Measurements from ENCODE around the gene UXS1.
"Not testable (repeated sequence)": the region's sequence is repeated elsewhere in the genome, so short reads cannot be mapped to it uniquely, and the experiment has no call there.

The UXS1 gene

DNA sequence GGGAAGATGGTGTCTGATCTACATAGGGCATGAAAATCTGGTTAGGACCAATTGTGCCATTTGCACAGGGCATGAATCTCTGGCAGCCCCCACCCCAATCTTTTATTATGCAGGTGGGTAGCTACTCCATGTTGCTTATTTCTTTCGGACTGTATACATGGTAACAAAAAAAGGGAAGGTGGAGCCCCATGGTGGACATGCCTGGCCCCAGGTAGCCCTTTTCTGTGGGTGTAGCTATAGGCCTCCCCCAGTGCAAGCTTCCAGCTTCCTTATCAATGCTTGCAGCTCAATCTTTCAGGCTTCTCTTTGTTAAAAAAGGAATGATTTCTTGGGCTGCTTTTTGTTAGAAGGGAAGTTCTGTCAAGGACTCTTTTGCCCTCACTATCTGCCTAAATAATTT, 14.3 kb upstream of the UXS1 start:
- H3K9ac ChIP-seq: no peak overlapping the region
- no peaks in the 10 kb centered on the region for H3K27me3 ChIP-seq (ENCODE audit: insufficient read depth, low read depth)
- no peaks in the 10 kb centered on the region for H3K36me3 ChIP-seq (ENCODE audit: insufficient read depth)
- no peak overlapping the region for H3K4me2 ChIP-seq
- H4K20me1 ChIP-seq (ENCODE audit: insufficient read depth): no peaks in the 10 kb centered on the region
- no peaks in the 10 kb centered on the region for H3K4me1 ChIP-seq (ENCODE audit: low read depth, poor library complexity, severe bottlenecking)
- H3K27ac ChIP-seq: no peak overlapping the region
- no peak overlapping the region for H2AFZ ChIP-seq (ENCODE audit: low read depth)
- TF ChIP-seq CTCF (conservative IDR thresholded peaks at IDR 0.05; ENCODE audit: low read depth, low read length): no peak
- H3K4me3 ChIP-seq (IDR thresholded peaks at IDR 0.05; ENCODE audit: insufficient read depth, low read depth, low read length): no peak overlapping the region
- H3K79me2 ChIP-seq (ENCODE audit: insufficient read depth, low read depth): no peaks in the 10 kb centered on the region

- no peak overlapping the region for H3K9ac ChIP-seq
- no peak overlapping the region for H2AFZ ChIP-seq (ENCODE audit: low read depth)
- H3K36me3 ChIP-seq (ENCODE audit: insufficient read depth): no peaks in the 10 kb centered on the region
- no peak overlapping the region for H3K4me3 ChIP-seq (IDR thresholded peaks at IDR 0.05; ENCODE audit: insufficient read depth, low read depth, low read length)
- H3K4me2 ChIP-seq: no peak overlapping the region
- H3K27ac ChIP-seq: no peak overlapping the region
- H4K20me1 ChIP-seq (ENCODE audit: insufficient read depth): no peaks in the 10 kb centered on the region
- no peaks in the 10 kb centered on the region for H3K27me3 ChIP-seq (ENCODE audit: insufficient read depth, low read depth)
- no peaks in the 10 kb centered on the region for H3K79me2 ChIP-seq (ENCODE audit: insufficient read depth, low read depth)
- TF ChIP-seq CTCF (conservative IDR thresholded peaks at IDR 0.05; ENCODE audit: low read depth, low read length): no peak
- no peaks in the 10 kb centered on the region for H3K4me1 ChIP-seq (ENCODE audit: low read depth, poor library complexity, severe bottlenecking)
Observed at GRCh38 chr2:106207246-106207645, 13.1 kb upstream of the UXS1 start.

DNA sequence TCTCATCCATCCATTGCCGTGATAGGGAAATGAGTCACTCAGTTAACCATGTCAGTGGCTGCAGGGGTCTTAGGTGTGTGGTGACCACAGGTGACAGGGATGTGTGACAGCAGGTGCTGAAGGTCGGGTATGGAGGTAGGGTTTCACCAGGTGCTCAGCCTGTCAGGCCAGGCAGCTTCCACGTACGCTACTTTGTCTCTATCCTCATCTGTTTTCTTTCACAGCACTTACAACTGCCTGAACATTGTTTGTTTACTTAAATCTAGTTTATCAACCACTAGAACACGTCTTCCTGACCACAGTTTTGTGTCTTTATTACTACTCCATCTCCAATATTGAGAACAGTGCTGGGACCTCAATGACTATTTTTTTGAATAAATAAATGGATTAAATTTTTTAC, 11.4 kb upstream of the UXS1 start:
- H3K27me3 ChIP-seq (ENCODE audit: insufficient read depth, low read depth): no peaks in the 10 kb centered on the region
- no peak overlapping the region for H3K9ac ChIP-seq
- no peaks in the 10 kb centered on the region for H3K36me3 ChIP-seq (ENCODE audit: insufficient read depth)
- no peak for TF ChIP-seq CTCF (conservative IDR thresholded peaks at IDR 0.05; ENCODE audit: low read depth, low read length)
- no peak overlapping the region for H3K4me3 ChIP-seq (IDR thresholded peaks at IDR 0.05; ENCODE audit: insufficient read depth, low read depth, low read length)
- H3K27ac ChIP-seq: no peak overlapping the region
- no peaks in the 10 kb centered on the region for H3K4me1 ChIP-seq (ENCODE audit: low read depth, poor library complexity, severe bottlenecking)
- no peak overlapping the region for H3K4me2 ChIP-seq
- H3K79me2 ChIP-seq (ENCODE audit: insufficient read depth, low read depth): no peaks in the 10 kb centered on the region
- no peaks in the 10 kb centered on the region for H4K20me1 ChIP-seq (ENCODE audit: insufficient read depth)
- H2AFZ ChIP-seq (ENCODE audit: low read depth): no peak overlapping the region

DNA sequence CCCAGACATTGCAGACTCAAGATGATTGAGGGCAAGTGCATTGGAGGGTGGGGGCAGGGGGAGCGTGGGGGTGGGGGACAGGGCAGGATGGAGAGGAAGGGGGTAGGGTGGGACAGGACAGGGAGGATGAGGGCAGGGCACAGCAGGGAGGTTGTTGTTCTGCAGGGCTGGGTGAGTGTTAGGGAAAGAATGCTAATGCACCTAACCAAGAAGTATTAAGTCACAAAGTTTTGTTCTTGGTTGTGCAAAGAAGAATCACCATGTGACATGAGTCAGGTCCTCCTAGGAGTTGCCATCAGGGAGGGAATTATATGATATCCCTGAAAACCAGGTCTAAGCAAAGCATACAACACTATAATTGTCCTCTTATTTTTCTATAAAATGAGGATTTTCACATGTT, 10.4 kb upstream of the UXS1 start:
- not testable (repeated sequence) for H3K27ac ChIP-seq; H3K27me3 ChIP-seq (ENCODE audit: insufficient read depth, low read depth); H3K9ac ChIP-seq; H3K79me2 ChIP-seq (ENCODE audit: insufficient read depth, low read depth); H3K36me3 ChIP-seq (ENCODE audit: insufficient read depth); H3K4me1 ChIP-seq (ENCODE audit: low read depth, poor library complexity, severe bottlenecking); H3K4me3 ChIP-seq (IDR thresholded peaks at IDR 0.05; ENCODE audit: insufficient read depth, low read depth, low read length); H2AFZ ChIP-seq (ENCODE audit: low read depth); H4K20me1 ChIP-seq (ENCODE audit: insufficient read depth); H3K4me2 ChIP-seq

- H3K27me3 ChIP-seq (ENCODE audit: insufficient read depth, low read depth): no peaks in the 10 kb centered on the region
- H3K79me2 ChIP-seq (ENCODE audit: insufficient read depth, low read depth): no peaks in the 10 kb centered on the region
- H4K20me1 ChIP-seq (ENCODE audit: insufficient read depth): no peaks in the 10 kb centered on the region
- no peak overlapping the region for H3K27ac ChIP-seq
- H3K9ac ChIP-seq: no peak overlapping the region
- H3K4me2 ChIP-seq: no peak overlapping the region
- H3K4me1 ChIP-seq (ENCODE audit: low read depth, poor library complexity, severe bottlenecking): no peaks in the 10 kb centered on the region
- no peaks in the 10 kb centered on the region for H3K36me3 ChIP-seq (ENCODE audit: insufficient read depth)
- H3K4me3 ChIP-seq (IDR thresholded peaks at IDR 0.05; ENCODE audit: insufficient read depth, low read depth, low read length): no peak overlapping the region
- TF ChIP-seq CTCF (conservative IDR thresholded peaks at IDR 0.05; ENCODE audit: low read depth, low read length): no peak
- no peak overlapping the region for H2AFZ ChIP-seq (ENCODE audit: low read depth)
Observed at GRCh38 chr2:106201661-106202060, 7.6 kb upstream of the UXS1 start.

All from KMS-11 (cell line).